Adrenal gland (tissue), 12 donors: Measurements from ENCODE around the gene SFT2D3. TPM values are rescaled to one million over a fixed set of nuclear protein-coding genes. Genes with fewer than 3 reads are reported as not detected.

ENCODE experiments used
- DNase-seq, 7 donors: peaks; one replicate each; pipeline ENCODE4 v3.0.0-alpha.2; 2019 to 2020
- H3K27ac ChIP-seq, 5 donors: fragments of 200-600 bp; sonication (generic) in 4 of 5; 1 replicate in 3 of 5; 2 replicates in 2 of 5; pipeline versions ENCODE4 v1.5.1 to v1.8.0; 2016 to 2020; ENCODE audit warnings: mild to moderate bottlenecking in 1 of 5
- H3K27me3 ChIP-seq: fragments of 200-600 bp; 2 replicates; pipeline ENCODE4 v1.8.0; 2021
- H3K36me3 ChIP-seq, 2 donors: fragments of 200-600 bp; replicated peaks in 1 of 2; 1 replicate in 1 of 2; 2 replicates in 1 of 2; pipeline versions ENCODE4 v1.5.1 to v1.8.0; 2018 to 2022
- H3K4me1 ChIP-seq, 2 donors: fragments of 200-600 bp; replicated peaks in 1 of 2; 1 replicate in 1 of 2; 2 replicates in 1 of 2; pipeline versions ENCODE4 v1.5.1 to v1.8.0; 2018 to 2021
- H3K4me3 ChIP-seq, 4 donors: fragments of 200-600 bp; sonication (generic) in 3 of 4; one replicate each; pipeline ENCODE4 v1.5.1; 2016 to 2018
- H3K9me3 ChIP-seq, 3 donors: fragments of 200-600 bp; sonication (generic) in 1 of 3; replicated peaks in 1 of 3; 1 replicate in 2 of 3; 2 replicates in 1 of 3; pipeline versions ENCODE4 v1.5.1 to v1.8.0; 2016 to 2021
- CTCF ChIP-seq, 6 experiments: fragments of 450-650 bp in 4 of 6; fragments of 200-600 bp in 2 of 6; sonication (generic) in 1 of 6; IDR thresholded peaks; 1 replicate in 5 of 6; 2 replicates in 1 of 6; pipeline versions ENCODE4 v1.5.1 to v1.8.0; 2016 to 2021; ENCODE audit warnings: antibody characterized with exemption in 6 of 6, mild to moderate bottlenecking in 2 of 6, moderate library complexity in 1 of 6
- POLR2A ChIP-seq, 2 donors: fragments of 450-650 bp; IDR thresholded peaks; one replicate each; pipeline ENCODE4 v1.6.1; 2017; ENCODE audit warnings: antibody characterized with exemption in 2 of 2, mild to moderate bottlenecking in 2 of 2, moderate library complexity in 1 of 2
- WGBS, 4 donors: extraction: QIAGEN DNeasy Blood & Tissue Kit in 2 of 4; methylation state at CpG; one replicate each; pipeline versions ENCODE4 v1.1.5 to v1.1.7; 2013 to 2017; 5-methylcytosine and 5-hydroxymethylcytosine counted together
- intact Hi-C, 2 donors: fragments of 100-400 bp; cut with DNase I; formaldehyde crosslinking; loops; one replicate each; pipeline versions ENCODE4 v1.14.1 to v1.15.0; 2022 to 2023
- polyA plus RNA-seq, 3 donors: library from polyadenylated mRNA; stranded (reverse); fragments of 200-250 nt in 2 of 3; fragments of 350-450 nt in 1 of 3; fragmentation: Illumina TruSeq in 1 of 3; extraction: RNeasy Lipid Tissue Mini Kit (QIAGEN cat#74804) in 1 of 3; gene quantifications; one replicate each; pipeline ENCODE4 v1.2.3, GENCODE V29; 2013 to 2014
- total RNA-seq, 9 donors: library from RNA; depleted of rRNA in 4 of 9; stranded (reverse); fragments of >200 nt in 4 of 9; fragments of 120-200 nt in 1 of 9; fragmentation: NEBNext Ultra II Directional in 1 of 9; extraction: Animal tissue kit (Norgen Biotek cat#: 25700) in 1 of 9; gene quantifications; one replicate each; pipeline versions ENCODE4 v1.1.0 to v1.2.4, GENCODE V29; 2013 to 2023
- donor health status: healthy with polysubstance abuse.
- donor health status: Bipolar disorder and iron deficiency.
- donor health status: DM: yes; HTN: yes; CAD: no.
- donor health status: DM: no; HTN: no; CAD: no.
- donor health status: DM: no; HTN: no; CAD: no.
- donor health status: DM: yes; HTN: yes; CAD: no.

SFT2D3 gene
- total and polyA plus RNA-seq, 12 donors, result 4.3 to 12.2 (median 6.4) TPM

DNA sequence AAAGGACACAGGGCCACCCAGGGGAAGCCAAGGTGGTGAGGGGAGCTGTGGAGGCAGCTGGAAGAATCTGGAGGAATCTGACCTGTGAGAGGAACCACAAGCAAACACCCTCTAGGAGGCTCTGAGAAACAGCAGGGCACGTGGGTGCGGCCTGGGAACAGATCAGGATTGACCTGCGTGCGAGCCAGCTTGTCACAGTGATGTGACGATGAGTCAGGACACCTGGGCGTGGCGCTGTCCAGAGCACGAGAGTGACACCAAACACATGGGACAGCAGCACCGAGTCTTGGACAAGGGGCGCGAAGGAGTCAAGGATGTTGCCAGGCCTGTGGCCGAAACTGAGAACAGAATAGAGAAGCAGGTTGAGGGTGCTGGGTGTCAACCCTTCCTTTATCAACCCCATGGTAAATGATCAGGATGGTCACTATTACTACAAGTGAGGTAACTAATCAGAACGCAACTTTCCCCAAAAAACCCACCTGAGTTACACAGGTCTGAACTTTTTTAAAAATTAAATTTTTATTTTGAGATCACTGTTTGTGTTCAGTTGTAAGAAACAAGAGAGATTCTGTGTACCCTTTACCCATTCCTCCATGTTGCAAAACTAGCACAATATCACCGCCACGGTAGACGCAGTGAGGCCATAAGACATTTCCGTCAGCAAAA is 637 bp upstream of the SFT2D3 start:
- TF ChIP-seq CTCF (IDR thresholded peaks at IDR 0.05), result peak in 1 of 6 experiments; percentile 12
- no peak for TF ChIP-seq POLR2A (IDR thresholded peaks at IDR 0.05)
- WGBS, 4 donors, result 46 to 55% (median 54%) methylated on average over 10 to 17 of the region's 17 CpGs
- Histone ChIP-seq H3K9me3 (no peaks in the 10 kb centered on the region), H3K27me3 (no peaks in the 10 kb centered on the region), H3K4me1 (peaks cover 10 to 28% of the 10 kb centered on the region in 2 donors), H3K36me3 (no peaks in the 10 kb centered on the region), H3K4me3 (peak overlapping the region; percentile 5 to 94 (median 34)), H3K27ac (peak overlapping the region; percentile 81 to 100 (median 94))
- DNase-seq, result peak; percentile 39 to 79 (median 59)
- intact Hi-C loops, result loop anchor here in 1 of 2 donors (10.0 kb wide), 1 partner anchor 114 kb away; the partner anchor contains the start of gene WDR33

DNA sequence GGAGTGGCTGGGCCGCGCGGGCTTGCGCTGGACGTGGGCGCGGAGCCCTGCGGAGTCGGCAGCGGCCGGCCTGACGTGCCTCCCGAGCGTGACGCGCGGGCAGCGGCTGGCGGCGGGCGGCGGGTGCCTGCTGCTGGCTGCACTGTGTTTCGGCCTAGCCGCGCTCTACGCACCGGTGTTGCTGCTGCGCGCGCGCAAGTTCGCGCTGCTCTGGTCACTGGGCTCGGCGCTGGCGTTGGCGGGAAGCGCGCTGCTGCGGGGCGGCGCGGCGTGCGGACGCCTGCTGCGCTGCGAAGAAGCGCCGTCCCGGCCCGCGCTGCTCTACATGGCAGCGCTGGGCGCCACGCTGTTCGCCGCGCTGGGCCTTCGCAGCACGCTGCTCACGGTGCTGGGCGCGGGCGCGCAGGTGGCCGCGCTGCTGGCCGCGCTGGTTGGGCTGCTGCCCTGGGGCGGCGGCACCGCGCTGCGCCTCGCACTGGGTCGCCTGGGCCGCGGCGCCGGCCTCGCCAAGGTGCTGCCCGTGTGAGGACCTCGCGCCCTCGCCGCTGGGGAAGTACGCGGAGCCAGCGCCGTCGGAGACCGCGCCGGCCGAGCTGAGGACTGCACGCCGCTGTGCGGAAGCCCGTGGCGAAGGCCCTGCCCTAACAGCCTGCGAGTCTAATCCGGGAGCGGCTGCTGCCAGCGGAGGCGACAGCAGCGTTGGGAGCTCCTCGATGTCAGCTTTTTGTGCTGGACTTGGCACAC is 526 bp downstream of the SFT2D3 start:
- peak; percentile 71 to 87 (median 81) for DNase-seq
- 0 to 1% (median 0%) methylated on average over 7 to 108 of the region's 108 CpGs for WGBS, 4 donors
- Histone ChIP-seq H3K4me3 (peak overlapping the region; percentile 31 to 94 (median 48)), H3K27ac (peak overlapping the region; percentile 81 to 100 (median 94)), H3K27me3 (no peaks in the 10 kb centered on the region), H3K4me1 (peaks cover 6 to 23% of the 10 kb centered on the region in 2 donors), H3K36me3 (peaks cover 0 to 3% of the 10 kb centered on the region in 2 donors), H3K9me3 (no peaks in the 10 kb centered on the region)
- intact Hi-C loops, result loop anchor here in 1 of 2 donors (10.0 kb wide), 1 partner anchor 113 kb away; the partner anchor contains the start of gene WDR33
- no peak for TF ChIP-seq POLR2A (IDR thresholded peaks at IDR 0.05)
- peak in 3 of 6 experiments; percentile 25 to 60 (median 38) for TF ChIP-seq CTCF (IDR thresholded peaks at IDR 0.05)

- intact Hi-C loops, result loop anchor here in 1 of 2 donors (10.0 kb wide), 1 partner anchor 112 kb away; the partner anchor contains the start of gene WDR33
- no peaks in the 10 kb centered on the region for H3K27me3 ChIP-seq
- peaks cover 0 to 3% of the 10 kb centered on the region in 2 donors for H3K36me3 ChIP-seq
- 66 to 68% (median 67%) methylated on average over 19 of the region's 19 CpGs for WGBS, 4 donors
- peak overlapping the region; percentile 81 to 100 (median 94) for H3K27ac ChIP-seq
- H3K4me1 ChIP-seq, result peaks cover 6 to 23% of the 10 kb centered on the region in 2 donors
- peak overlapping the region in 1 of 4 donors; percentile 94 for H3K4me3 ChIP-seq
- TF ChIP-seq POLR2A (IDR thresholded peaks at IDR 0.05), result no peak
- peak in 1 of 6 experiments; percentile 0 for TF ChIP-seq CTCF (IDR thresholded peaks at IDR 0.05)
- no peak for DNase-seq
- no peaks in the 10 kb centered on the region for H3K9me3 ChIP-seq
Observed at GRCh38 chr2:127702395-127703009, 1.2 kb downstream of the SFT2D3 start.

DNA sequence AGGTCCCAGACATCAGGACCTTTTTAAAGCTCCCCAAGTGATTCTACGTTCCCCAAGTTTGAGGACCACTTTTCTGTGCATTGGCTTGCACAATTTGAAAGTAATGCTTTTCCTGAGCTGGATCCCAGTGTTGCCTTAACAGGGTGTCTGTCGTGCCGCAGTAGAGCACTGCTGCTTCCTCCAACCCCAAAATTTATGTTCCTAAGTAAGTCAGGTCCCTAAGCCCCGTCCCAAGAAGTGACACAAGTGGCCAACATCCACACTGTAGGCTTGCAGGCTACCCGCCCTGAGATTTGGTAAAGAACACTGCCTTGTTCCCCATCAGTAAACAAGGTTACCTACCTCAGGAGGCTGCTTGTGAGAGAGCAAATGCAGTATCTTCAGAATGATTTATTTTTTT is 2.0 kb downstream of the SFT2D3 start:
- Histone ChIP-seq H3K27ac (no peak overlapping the region), H3K9me3 (no peaks in the 10 kb centered on the region), H3K36me3 (peaks cover 0 to 8% of the 10 kb centered on the region in 2 donors), H3K27me3 (no peaks in the 10 kb centered on the region), H3K4me1 (peaks cover 6 to 23% of the 10 kb centered on the region in 2 donors), H3K4me3 (no peak overlapping the region)
- intact Hi-C loops, result loop anchor here in 1 of 2 donors (10.0 kb wide), 1 partner anchor 112 kb away; the partner anchor contains the start of gene WDR33
- DNase-seq, result no peak
- TF ChIP-seq CTCF (IDR thresholded peaks at IDR 0.05), result no peak
- no peak for TF ChIP-seq POLR2A (IDR thresholded peaks at IDR 0.05)
- WGBS, 4 donors, result 88 to 94% (median 94%) methylated on average over 5 of the region's 5 CpGs
